Naive thymus-derived CD8-positive, alpha-beta T cell (primary cell): Measurements from ENCODE around the gene XRCC4. TPM values are rescaled to one million over a fixed set of nuclear protein-coding genes. Genes with fewer than 3 reads are reported as not detected.

Experiments
- ATAC-seq, 2 donors: fragments of 150-1000 bp; cut with Tn5 transposase in 1 of 2; sonication (Bioruptor Pico), chemical (Tn5 transposase) in 1 of 2; 1 replicate in 1 of 2; 2 replicates in 1 of 2; pipeline ENCODE4 v1.10.0; 2021; ENCODE audit warnings: mild to moderate bottlenecking in 2 of 2, moderate library complexity in 2 of 2
- POLR2A ChIA-PET: fragments of 350-600 bp; sonication (Branson Sonifier 250); formaldehyde crosslinking; loops from one replicate; lab custom pipeline; 2021; ENCODE audit warnings: antibody characterized with exemption; lab: Charles Lee
- DNase-seq, 10 donors: peaks; one replicate each; pipeline versions ENCODE4 v3.0.0 to v3.0.0-alpha.2; 2020 to 2022
- H3K27ac Mint-ChIP-seq, 10 donors: one replicate each; pipeline ENCODE4 v1.8.0; 2020 to 2022; ENCODE audit warnings: mild to moderate bottlenecking in 10 of 10, mixed read lengths in 10 of 10, moderate library complexity in 4 of 10, inconsistent platforms in 1 of 10
- H3K27me3 Mint-ChIP-seq, 5 donors: one replicate each; pipeline ENCODE4 v1.8.0; 2021 to 2022; ENCODE audit warnings: mixed read lengths in 5 of 5
- H3K36me3 Mint-ChIP-seq, 3 donors: one replicate each; pipeline ENCODE4 v1.8.0; 2020 to 2022; ENCODE audit warnings: mixed read lengths in 3 of 3, mild to moderate bottlenecking in 2 of 3, inconsistent platforms in 1 of 3
- H3K4me1 Mint-ChIP-seq, 4 donors: one replicate each; pipeline ENCODE4 v1.8.0; 2021 to 2022; ENCODE audit warnings: mixed read lengths in 4 of 4
- H3K4me3 Mint-ChIP-seq, 10 donors: one replicate each; pipeline ENCODE4 v1.8.0; 2020 to 2022; ENCODE audit warnings: mild to moderate bottlenecking in 10 of 10, mixed read lengths in 10 of 10, moderate library complexity in 6 of 10, inconsistent platforms in 1 of 10
- H3K9me3 Mint-ChIP-seq, 9 donors: one replicate each; pipeline ENCODE4 v1.8.0; 2020 to 2022; ENCODE audit warnings: mixed read lengths in 9 of 9, mild to moderate bottlenecking in 3 of 9, inconsistent platforms in 1 of 9, moderate library complexity in 1 of 9
- polyA plus RNA-seq, 3 donors: library from polyadenylated mRNA; unstranded; fragments of 300-500 nt; fragmentation: Illumina TruSeq; gene quantifications; one replicate each; pipeline ENCODE4 v1.2.3, GENCODE V29; 2021
- total RNA-seq, 8 experiments: library from RNA in 2 of 8; stranded (reverse) in 2 of 8; gene quantifications; one replicate each; pipeline ENCODE4 v1.2.3 and lab custom pipeline; 2021 to 2026

XRCC4 gene
- total and polyA plus RNA-seq, 5 experiments from 2014 or later, result 4.2 to 8.6 (median 6.4) TPM

- H3K36me3 Mint-ChIP-seq, result peaks cover 0 to 3% (median 0%) of the 10 kb centered on the region in 3 donors
- H3K27ac Mint-ChIP-seq, result no peak overlapping the region
- POLR2A ChIA-PET, result no interaction called here
- DNase-seq (no peak), ATAC-seq (no peak)
- H3K4me3 Mint-ChIP-seq, result no peak overlapping the region
- no peaks in the 10 kb centered on the region for H3K9me3 Mint-ChIP-seq
- H3K4me1 Mint-ChIP-seq, result no peaks in the 10 kb centered on the region
- no peaks in the 10 kb centered on the region for H3K27me3 Mint-ChIP-seq
Observed at GRCh38 chr5:83172655-83173054, 95.3 kb downstream of the XRCC4 start.

GRCh38 chr5:83173826-83174225 is 96.5 kb downstream of the XRCC4 start:
- H3K4me1 Mint-ChIP-seq, result no peaks in the 10 kb centered on the region
- H3K27ac Mint-ChIP-seq, result no peak overlapping the region
- POLR2A ChIA-PET, result no interaction called here
- DNase-seq (no peak), ATAC-seq (no peak)
- no peaks in the 10 kb centered on the region for H3K27me3 Mint-ChIP-seq
- H3K4me3 Mint-ChIP-seq, result no peak overlapping the region
- no peaks in the 10 kb centered on the region for H3K36me3 Mint-ChIP-seq
- H3K9me3 Mint-ChIP-seq, result no peaks in the 10 kb centered on the region

- no peaks in the 10 kb centered on the region for H3K9me3 Mint-ChIP-seq
- no peak overlapping the region for H3K27ac Mint-ChIP-seq
- H3K36me3 Mint-ChIP-seq, result no peaks in the 10 kb centered on the region
- H3K4me3 Mint-ChIP-seq, result no peak overlapping the region
- no peak for DNase-seq
- no peak for ATAC-seq
- H3K4me1 Mint-ChIP-seq, result no peaks in the 10 kb centered on the region
- POLR2A ChIA-PET, result no interaction called here
- no peaks in the 10 kb centered on the region for H3K27me3 Mint-ChIP-seq
Observed at GRCh38 chr5:83177803-83178202, 100.5 kb downstream of the XRCC4 start.

DNA sequence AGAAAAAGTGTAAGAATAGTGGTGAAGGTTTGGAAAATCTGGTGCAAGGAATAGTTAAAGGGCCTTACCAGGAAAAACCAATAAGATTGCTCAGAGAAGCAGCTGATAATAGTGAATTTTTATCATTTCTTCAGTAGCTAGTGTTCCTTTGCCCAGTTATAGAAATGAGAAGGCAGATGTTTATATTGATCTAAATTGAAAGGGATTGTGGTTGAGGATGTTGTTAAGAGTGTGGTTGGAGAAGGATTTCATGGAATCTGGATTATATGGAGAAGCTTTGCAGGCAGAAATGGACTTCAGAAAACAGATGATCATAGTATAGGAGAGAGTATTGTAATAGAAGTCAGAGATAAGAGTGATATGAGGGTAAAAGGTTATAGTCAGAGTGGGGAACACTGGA is 102.6 kb downstream of the XRCC4 start:
- no peak overlapping the region for H3K4me3 Mint-ChIP-seq
- no peaks in the 10 kb centered on the region for H3K27me3 Mint-ChIP-seq
- H3K27ac Mint-ChIP-seq, result no peak overlapping the region
- ATAC-seq, result no peak
- no peaks in the 10 kb centered on the region for H3K4me1 Mint-ChIP-seq
- DNase-seq, result no peak
- peaks cover 0 to 1% (median 0%) of the 10 kb centered on the region in 9 donors for H3K9me3 Mint-ChIP-seq
- H3K36me3 Mint-ChIP-seq, result peaks cover 0 to 5% (median 0%) of the 10 kb centered on the region in 3 donors
- POLR2A ChIA-PET, result no interaction called here

GRCh38 chr5:83184534-83184933 is 107.2 kb downstream of the XRCC4 start:
- Mint-ChIP-seq H3K27ac (no peak overlapping the region), H3K4me3 (no peak overlapping the region), H3K27me3 (no peaks in the 10 kb centered on the region), H3K9me3 (peaks cover 0 to 12% (median 0%) of the 10 kb centered on the region in 9 donors), H3K36me3 (peaks cover 0 to 10% (median 0%) of the 10 kb centered on the region in 3 donors), H3K4me1 (no peaks in the 10 kb centered on the region)
- POLR2A ChIA-PET, result no interaction called here
- DNase-seq, result no peak
- no peak for ATAC-seq

- POLR2A ChIA-PET, result no interaction called here
- DNase-seq (no peak), ATAC-seq (no peak)
- Mint-ChIP-seq H3K9me3 (peaks cover 0 to 3% (median 0%) of the 10 kb centered on the region in 9 donors), H3K27me3 (no peaks in the 10 kb centered on the region), H3K4me3 (no peak overlapping the region), H3K27ac (no peak overlapping the region), H3K36me3 (peaks cover 0 to 5% (median 2%) of the 10 kb centered on the region in 3 donors), H3K4me1 (no peaks in the 10 kb centered on the region)
Observed at GRCh38 chr5:83192947-83193346, 115.6 kb downstream of the XRCC4 start.

DNA sequence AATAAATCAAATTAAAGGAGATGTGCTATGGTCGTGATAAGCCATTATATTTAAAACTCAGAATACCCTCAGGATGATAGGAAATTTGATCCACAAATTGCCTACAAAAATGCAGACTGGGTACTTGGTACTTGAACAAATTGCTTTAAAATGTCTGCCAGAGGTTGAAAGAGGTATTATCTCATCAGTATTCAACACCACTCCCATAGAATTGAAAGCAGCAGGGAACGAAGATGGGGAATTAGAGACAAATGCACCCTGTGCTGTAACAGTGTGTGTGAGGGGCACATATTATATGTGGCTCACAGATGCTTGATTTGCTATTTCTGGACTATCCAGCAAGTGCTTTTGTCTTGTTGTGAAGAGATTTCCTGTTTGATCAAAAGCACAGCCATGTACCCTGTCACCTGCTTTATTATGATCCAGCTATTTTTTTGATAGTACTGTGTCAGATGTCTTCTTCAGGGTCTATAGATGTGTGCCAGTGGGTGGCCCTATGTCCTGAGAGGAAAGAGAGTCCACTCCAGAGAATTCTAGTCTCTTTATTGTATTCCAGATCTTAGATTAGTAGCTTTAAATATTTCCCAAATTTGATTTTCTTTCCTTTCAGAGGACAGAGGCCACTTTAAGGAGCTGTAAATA is 120.1 kb downstream of the XRCC4 start:
- Mint-ChIP-seq H3K9me3 (no peaks in the 10 kb centered on the region), H3K4me1 (no peaks in the 10 kb centered on the region), H3K27ac (no peak overlapping the region), H3K36me3 (peaks cover 4 to 12% (median 6%) of the 10 kb centered on the region in 3 donors), H3K27me3 (no peaks in the 10 kb centered on the region), H3K4me3 (no peak overlapping the region)
- POLR2A ChIA-PET, result no interaction called here
- DNase-seq, result no peak
- no peak for ATAC-seq

- no peak overlapping the region for H3K27ac Mint-ChIP-seq
- POLR2A ChIA-PET, result no interaction called here
- no peaks in the 10 kb centered on the region for H3K9me3 Mint-ChIP-seq
- H3K4me1 Mint-ChIP-seq, result no peaks in the 10 kb centered on the region
- no peaks in the 10 kb centered on the region for H3K27me3 Mint-ChIP-seq
- no peak overlapping the region for H3K4me3 Mint-ChIP-seq
- no peak for ATAC-seq
- DNase-seq, result no peak
- H3K36me3 Mint-ChIP-seq, result peaks cover 4 to 15% (median 6%) of the 10 kb centered on the region in 3 donors
Observed at GRCh38 chr5:83199126-83199525, 121.8 kb downstream of the XRCC4 start.

DNA sequence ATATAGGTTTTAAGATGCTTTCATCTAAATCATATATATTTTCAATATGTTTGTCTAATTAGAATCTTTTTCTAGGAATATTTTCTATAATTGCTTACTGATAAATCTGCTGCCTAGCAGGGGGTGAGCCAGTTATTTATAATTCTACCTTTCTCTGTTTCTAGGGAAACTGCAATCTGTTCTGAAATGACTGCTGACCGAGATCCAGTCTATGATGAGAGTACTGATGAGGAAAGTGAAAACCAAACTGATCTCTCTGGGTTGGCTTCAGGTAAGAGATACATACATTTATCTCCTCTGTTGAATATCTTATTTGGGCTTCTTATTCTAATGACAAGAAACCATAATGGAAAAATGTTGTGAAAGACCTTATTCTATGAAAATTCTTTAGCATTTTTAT is 127.3 kb downstream of the XRCC4 start:
- DNase-seq (no peak), ATAC-seq (no peak)
- Mint-ChIP-seq H3K4me3 (no peak overlapping the region), H3K4me1 (no peaks in the 10 kb centered on the region), H3K9me3 (no peaks in the 10 kb centered on the region), H3K27me3 (no peaks in the 10 kb centered on the region), H3K27ac (no peak overlapping the region), H3K36me3 (peaks cover 4 to 32% (median 22%) of the 10 kb centered on the region in 3 donors)
- POLR2A ChIA-PET, result no interaction called here

DNA sequence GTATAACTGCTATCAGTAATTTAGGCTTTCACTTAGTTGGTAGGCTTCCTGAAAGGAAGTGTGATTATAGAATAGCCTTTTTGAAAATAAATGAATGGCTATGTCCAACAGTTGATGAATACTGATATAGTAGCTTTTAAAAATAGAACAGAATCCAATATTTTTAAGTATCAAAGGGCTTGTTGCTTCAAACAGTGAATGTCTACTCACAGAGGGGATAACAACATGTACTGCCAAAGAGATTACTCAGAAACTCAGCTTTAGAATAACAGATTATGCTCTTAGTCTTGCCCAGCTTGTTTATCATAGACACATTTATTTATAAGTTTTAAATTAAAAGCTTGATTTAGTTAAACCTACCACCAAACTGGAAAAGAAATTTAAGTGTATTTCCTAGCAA is 132.6 kb downstream of the XRCC4 start:
- Mint-ChIP-seq H3K27ac (no peak overlapping the region), H3K36me3 (peaks cover 0 to 35% (median 24%) of the 10 kb centered on the region in 3 donors), H3K9me3 (no peaks in the 10 kb centered on the region), H3K4me3 (no peak overlapping the region), H3K4me1 (no peaks in the 10 kb centered on the region), H3K27me3 (no peaks in the 10 kb centered on the region)
- DNase-seq (no peak), ATAC-seq (no peak)
- POLR2A ChIA-PET, result no interaction called here

DNA sequence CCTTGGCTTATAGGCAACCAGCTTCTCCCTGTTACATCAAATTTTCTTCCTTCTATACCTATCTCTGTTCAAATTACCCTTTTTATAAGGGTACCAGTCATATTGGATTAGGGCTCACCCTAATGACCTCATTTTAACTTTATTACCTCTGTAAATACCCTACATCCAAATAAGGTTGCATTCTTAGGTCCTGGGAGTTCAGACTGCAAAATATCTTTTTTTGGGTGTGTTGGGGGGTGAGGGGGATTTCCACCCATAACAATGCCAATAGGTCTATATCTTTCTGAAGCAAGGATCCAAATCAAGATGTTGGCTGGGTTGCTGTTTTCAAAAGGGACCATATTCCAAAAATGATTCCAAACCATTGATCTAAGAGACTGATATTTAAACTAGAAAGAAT is 141.7 kb downstream of the XRCC4 start:
- H3K36me3 Mint-ChIP-seq, result peaks cover 0 to 7% (median 5%) of the 10 kb centered on the region in 3 donors
- ATAC-seq (no peak), DNase-seq (no peak)
- POLR2A ChIA-PET, result no interaction called here
- no peaks in the 10 kb centered on the region for H3K27me3 Mint-ChIP-seq
- H3K4me1 Mint-ChIP-seq, result no peaks in the 10 kb centered on the region
- no peaks in the 10 kb centered on the region for H3K9me3 Mint-ChIP-seq
- H3K27ac Mint-ChIP-seq, result no peak overlapping the region
- no peak overlapping the region for H3K4me3 Mint-ChIP-seq

DNA sequence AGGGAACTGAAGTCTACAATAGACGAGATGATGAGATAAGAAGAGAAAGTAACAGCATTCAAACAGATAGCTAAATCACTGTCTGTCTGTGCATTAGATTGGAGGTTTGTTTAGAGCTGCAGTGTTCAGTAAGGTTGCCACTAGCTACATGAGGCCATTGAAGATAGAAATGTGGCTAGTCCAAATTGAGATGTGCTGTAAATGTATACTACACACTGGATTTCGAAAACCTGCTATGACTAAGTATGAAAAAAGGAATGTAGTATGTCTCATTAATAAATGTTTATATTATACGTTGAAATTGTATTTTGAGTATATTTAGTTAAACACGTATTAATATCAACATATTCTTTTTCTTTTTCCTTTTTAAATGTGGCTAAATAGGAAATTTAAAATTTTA is 142.1 kb downstream of the XRCC4 start:
- Mint-ChIP-seq H3K36me3 (peaks cover 0 to 7% (median 7%) of the 10 kb centered on the region in 3 donors), H3K27me3 (no peaks in the 10 kb centered on the region), H3K4me1 (no peaks in the 10 kb centered on the region), H3K9me3 (no peaks in the 10 kb centered on the region), H3K4me3 (no peak overlapping the region), H3K27ac (no peak overlapping the region)
- ATAC-seq, result no peak
- no peak for DNase-seq
- POLR2A ChIA-PET, result no interaction called here

DNA sequence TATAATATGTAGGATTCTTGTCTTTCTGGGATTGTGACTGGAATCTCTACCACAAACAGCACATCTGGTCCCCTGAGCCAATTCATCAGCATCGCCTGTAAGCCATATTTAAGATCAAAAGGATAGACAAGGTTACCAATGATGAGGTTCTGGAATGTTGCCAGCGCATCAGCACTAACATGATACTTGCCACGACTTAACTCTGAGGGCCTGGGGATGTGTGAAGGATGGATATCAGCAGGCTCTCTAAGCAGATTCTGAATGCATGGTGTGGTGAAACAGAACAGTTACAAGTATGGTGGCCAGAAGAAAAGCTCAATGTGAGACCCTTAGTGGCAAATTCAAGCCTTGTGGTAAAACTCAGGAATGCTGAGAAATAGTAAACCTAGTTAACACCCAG is 143.0 kb downstream of the XRCC4 start:
- H3K36me3 Mint-ChIP-seq, result peaks cover 0 to 7% (median 7%) of the 10 kb centered on the region in 3 donors
- H3K4me1 Mint-ChIP-seq, result no peaks in the 10 kb centered on the region
- ATAC-seq (no peak), DNase-seq (no peak)
- H3K27me3 Mint-ChIP-seq, result no peaks in the 10 kb centered on the region
- H3K27ac Mint-ChIP-seq, result no peak overlapping the region
- POLR2A ChIA-PET, result no interaction called here
- no peak overlapping the region for H3K4me3 Mint-ChIP-seq
- no peaks in the 10 kb centered on the region for H3K9me3 Mint-ChIP-seq

DNA sequence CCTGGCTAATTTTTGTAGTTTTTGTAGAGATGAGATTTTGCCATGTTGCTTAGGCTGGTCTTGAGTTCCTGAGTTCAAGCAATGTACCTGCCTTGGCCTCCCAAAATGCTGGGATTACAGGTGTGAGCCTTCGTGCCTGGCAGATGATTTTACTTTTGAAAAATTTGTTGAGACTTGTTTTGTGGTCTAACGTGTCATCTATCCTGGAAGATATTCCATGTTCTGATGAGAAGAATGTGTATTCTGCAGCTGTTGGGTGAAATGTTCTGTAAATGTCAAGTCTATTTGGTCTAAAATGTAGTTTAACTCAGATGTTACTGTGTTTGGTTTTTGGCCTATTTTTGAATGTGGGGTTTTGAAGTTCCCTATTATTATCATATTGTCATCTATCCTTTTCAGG is 145.6 kb downstream of the XRCC4 start:
- no peak for DNase-seq
- Mint-ChIP-seq H3K27ac (no peak overlapping the region), H3K4me3 (no peak overlapping the region), H3K4me1 (no peaks in the 10 kb centered on the region), H3K36me3 (peaks cover 0 to 7% (median 5%) of the 10 kb centered on the region in 3 donors), H3K9me3 (no peaks in the 10 kb centered on the region), H3K27me3 (no peaks in the 10 kb centered on the region)
- POLR2A ChIA-PET, result no interaction called here
- no peak for ATAC-seq
